MCF 10A (cell line): Measurements from ENCODE around the gene OPCML. TPM values are rescaled to one million over a fixed set of nuclear protein-coding genes. Genes with fewer than 3 reads are reported as not detected.

Experiments
- BruUV-seq: library from RNA; stranded (reverse); fragments of 400-500 nt; replicated peaks from 2 replicates; lab custom pipeline; 2021; lab: Mats Ljungman, UMichigan
- CTCF ChIA-PET: fragments of 300-600 bp; sonication (Branson Sonifier 250); formaldehyde crosslinking; extraction: SDS; loops from one replicate; lab custom pipeline; 2021; ENCODE audit warnings: antibody characterized with exemption, inconsistent platforms; lab: Yijun Ruan, JAX
- POLR2A ChIA-PET: fragments of 300-600, 350-650 bp; sonication (Branson Sonifier 250); formaldehyde crosslinking; extraction: SDS; loops from one replicate; lab custom pipeline; 2020; ENCODE audit warnings: antibody characterized with exemption, inconsistent platforms; lab: Yijun Ruan, JAX
- DNase-seq: peaks from one replicate; pipeline ENCODE4 v3.0.0-alpha.2; 2018; ENCODE audit not compliant: unreplicated experiment
- H3K27ac Mint-ChIP-seq: one replicate; pipeline ENCODE4 v1.8.0; 2022; ENCODE audit warnings: mild to moderate bottlenecking, low read depth, mixed read lengths; ENCODE audit not compliant: unreplicated experiment
- H3K27me3 Mint-ChIP-seq: one replicate; pipeline ENCODE4 v1.8.0; 2022; ENCODE audit warnings: mixed read lengths; ENCODE audit not compliant: insufficient read depth, unreplicated experiment
- H3K36me3 Mint-ChIP-seq: one replicate; pipeline ENCODE4 v1.8.0; 2022; ENCODE audit warnings: mild to moderate bottlenecking, moderate library complexity, mixed read lengths; ENCODE audit not compliant: insufficient read depth, unreplicated experiment
- H3K4me1 Mint-ChIP-seq: one replicate; pipeline ENCODE4 v1.8.0; 2022; ENCODE audit warnings: mixed read lengths; ENCODE audit not compliant: insufficient read depth, unreplicated experiment
- H3K4me3 Mint-ChIP-seq: one replicate; pipeline ENCODE4 v1.8.0; 2022; ENCODE audit warnings: mild to moderate bottlenecking, moderate library complexity, mixed read lengths; ENCODE audit not compliant: unreplicated experiment
- H3K9me3 Mint-ChIP-seq: one replicate; pipeline ENCODE4 v1.8.0; 2022; ENCODE audit warnings: mixed read lengths; ENCODE audit not compliant: unreplicated experiment
- intact Hi-C: fragments of 100-400 bp; cut with micrococcal nuclease; formaldehyde crosslinking; loops from 2 replicates; pipeline ENCODE4 v1.14.1; 2022
- total RNA-seq: library from RNA; stranded (reverse); gene quantifications from 2 replicates; pipeline ENCODE4 v1.2.3, GENCODE V29; 2022
- TF ChIP-seq, protein P1 (sequence below): fragments of 200-600 bp; IDR thresholded peaks from one replicate; pipeline ENCODE4 v1.8.0; 2022; ENCODE audit warnings: antibody characterized with exemption, mild to moderate bottlenecking; ENCODE audit not compliant: unreplicated experiment

OPCML gene
- total RNA-seq, 1 experiment from 2014 or later: not detected

DNA sequence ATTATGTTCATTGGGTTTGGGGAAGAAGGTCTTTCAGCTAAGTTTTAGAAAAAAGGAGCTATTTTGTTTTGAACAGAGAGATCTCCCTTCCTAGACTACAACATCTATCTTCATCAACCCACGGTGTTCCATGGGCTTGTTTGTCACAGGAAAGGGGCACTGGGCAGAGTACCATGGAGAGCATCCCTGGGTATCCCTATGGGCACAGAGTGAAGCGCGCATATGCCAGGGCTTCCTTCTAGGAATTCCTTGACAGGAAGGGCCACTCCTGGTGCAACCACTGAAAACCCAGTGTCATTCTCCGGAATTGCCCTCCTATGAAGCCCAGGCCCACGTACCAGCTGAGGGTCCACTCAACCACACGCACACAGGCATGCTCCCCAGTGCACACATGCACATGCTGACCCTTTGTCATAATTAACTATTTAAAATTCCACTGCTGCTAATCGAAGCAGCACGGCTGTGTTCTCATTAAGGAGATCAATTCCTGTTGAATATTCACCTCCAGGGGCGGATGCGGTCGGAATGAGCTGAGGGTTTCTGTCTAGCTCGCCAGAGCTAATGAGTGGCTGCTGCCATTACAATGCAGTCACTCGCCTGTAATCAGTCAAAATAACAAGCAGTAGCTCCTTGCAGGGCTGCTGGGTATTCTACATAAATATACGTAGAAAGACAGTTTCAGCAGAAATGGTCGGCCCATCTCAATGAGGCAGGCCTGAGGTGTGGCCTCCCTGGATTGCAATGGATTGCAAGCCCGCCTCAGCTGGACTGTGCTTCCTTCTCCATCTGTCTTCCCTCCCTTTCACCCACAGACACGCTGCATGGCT lies 512.5 kb downstream of the OPCML start:
- H3K27ac Mint-ChIP-seq: no peak overlapping the region
- H3K27me3 Mint-ChIP-seq: no peaks in the 10 kb centered on the region
- no peak for DNase-seq
- intact Hi-C loops: no loop called here
- TF ChIP-seq, protein P1, sequence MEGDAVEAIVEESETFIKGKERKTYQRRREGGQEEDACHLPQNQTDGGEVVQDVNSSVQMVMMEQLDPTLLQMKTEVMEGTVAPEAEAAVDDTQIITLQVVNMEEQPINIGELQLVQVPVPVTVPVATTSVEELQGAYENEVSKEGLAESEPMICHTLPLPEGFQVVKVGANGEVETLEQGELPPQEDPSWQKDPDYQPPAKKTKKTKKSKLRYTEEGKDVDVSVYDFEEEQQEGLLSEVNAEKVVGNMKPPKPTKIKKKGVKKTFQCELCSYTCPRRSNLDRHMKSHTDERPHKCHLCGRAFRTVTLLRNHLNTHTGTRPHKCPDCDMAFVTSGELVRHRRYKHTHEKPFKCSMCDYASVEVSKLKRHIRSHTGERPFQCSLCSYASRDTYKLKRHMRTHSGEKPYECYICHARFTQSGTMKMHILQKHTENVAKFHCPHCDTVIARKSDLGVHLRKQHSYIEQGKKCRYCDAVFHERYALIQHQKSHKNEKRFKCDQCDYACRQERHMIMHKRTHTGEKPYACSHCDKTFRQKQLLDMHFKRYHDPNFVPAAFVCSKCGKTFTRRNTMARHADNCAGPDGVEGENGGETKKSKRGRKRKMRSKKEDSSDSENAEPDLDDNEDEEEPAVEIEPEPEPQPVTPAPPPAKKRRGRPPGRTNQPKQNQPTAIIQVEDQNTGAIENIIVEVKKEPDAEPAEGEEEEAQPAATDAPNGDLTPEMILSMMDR: no peak
- no peaks in the 10 kb centered on the region for H3K4me1 Mint-ChIP-seq
- POLR2A ChIA-PET: no interaction called here
- CTCF ChIA-PET: no interaction called here
- peaks cover 53% of the 10 kb centered on the region for H3K9me3 Mint-ChIP-seq
- H3K4me3 Mint-ChIP-seq: no peak overlapping the region
- BruUV-seq: no TSS peak
- H3K36me3 Mint-ChIP-seq: no peaks in the 10 kb centered on the region

DNA sequence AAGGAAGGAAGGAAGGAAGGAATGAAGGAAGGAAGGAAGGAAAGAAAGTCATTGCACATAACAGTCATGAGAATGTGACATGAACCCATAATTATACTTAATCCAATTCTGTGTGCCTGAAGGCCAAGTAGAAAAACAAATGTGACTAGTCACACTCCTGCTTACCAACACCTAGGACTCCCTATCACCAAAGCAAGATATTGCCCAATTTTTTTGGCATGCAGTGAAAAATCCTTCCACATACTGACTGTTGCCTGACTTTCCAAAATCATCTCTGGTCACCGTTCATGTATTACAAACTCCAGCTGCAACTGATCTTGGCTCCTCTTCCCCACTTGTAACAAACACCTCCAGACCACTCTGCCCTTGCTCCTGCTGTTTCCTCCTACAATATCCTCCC lies 516.8 kb downstream of the OPCML start:
- no peak for DNase-seq
- POLR2A ChIA-PET: no interaction called here
- BruUV-seq: no TSS peak
- H3K9me3 Mint-ChIP-seq: peaks cover 30% of the 10 kb centered on the region
- H3K4me3 Mint-ChIP-seq: no peak overlapping the region
- H3K36me3 Mint-ChIP-seq: no peaks in the 10 kb centered on the region
- CTCF ChIA-PET: no interaction called here
- intact Hi-C loops: no loop called here
- H3K27me3 Mint-ChIP-seq: no peaks in the 10 kb centered on the region
- no peak overlapping the region for H3K27ac Mint-ChIP-seq
- TF ChIP-seq, protein P1: no peak
- H3K4me1 Mint-ChIP-seq: no peaks in the 10 kb centered on the region

DNA sequence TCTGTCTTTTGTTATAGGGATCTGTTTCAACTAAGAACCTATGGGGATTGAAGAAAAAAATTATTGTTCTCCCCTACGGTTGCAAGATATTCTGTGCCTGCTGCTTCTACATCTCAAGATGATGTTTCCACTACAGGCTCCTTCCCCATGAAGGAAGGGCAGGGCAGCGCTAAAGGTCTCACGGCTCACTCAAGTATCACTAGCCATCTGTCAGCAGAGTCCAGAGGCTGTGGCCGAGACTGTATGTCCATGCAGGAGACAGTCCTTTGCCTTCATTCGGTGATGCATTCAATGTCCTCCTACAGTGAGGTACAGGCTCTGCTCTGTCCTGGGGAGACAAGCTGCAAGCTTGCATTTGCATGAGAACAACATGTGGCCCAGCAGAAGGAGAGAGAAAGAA lies 518.0 kb downstream of the OPCML start:
- no peaks in the 10 kb centered on the region for H3K36me3 Mint-ChIP-seq
- ChIA-PET CTCF (interaction anchor here (0.8 kb wide), 1 partner anchor 704 kb away, joined by 5 read pairs; no protein-coding TSS in a partner anchor), POLR2A (no interaction called here)
- H3K27me3 Mint-ChIP-seq: no peaks in the 10 kb centered on the region
- intact Hi-C loops: no loop called here
- no peak overlapping the region for H3K27ac Mint-ChIP-seq
- TF ChIP-seq, protein P1: no peak
- no peak for DNase-seq
- peaks cover 29% of the 10 kb centered on the region for H3K9me3 Mint-ChIP-seq
- H3K4me1 Mint-ChIP-seq: no peaks in the 10 kb centered on the region
- no TSS peak for BruUV-seq
- H3K4me3 Mint-ChIP-seq: no peak overlapping the region

DNA sequence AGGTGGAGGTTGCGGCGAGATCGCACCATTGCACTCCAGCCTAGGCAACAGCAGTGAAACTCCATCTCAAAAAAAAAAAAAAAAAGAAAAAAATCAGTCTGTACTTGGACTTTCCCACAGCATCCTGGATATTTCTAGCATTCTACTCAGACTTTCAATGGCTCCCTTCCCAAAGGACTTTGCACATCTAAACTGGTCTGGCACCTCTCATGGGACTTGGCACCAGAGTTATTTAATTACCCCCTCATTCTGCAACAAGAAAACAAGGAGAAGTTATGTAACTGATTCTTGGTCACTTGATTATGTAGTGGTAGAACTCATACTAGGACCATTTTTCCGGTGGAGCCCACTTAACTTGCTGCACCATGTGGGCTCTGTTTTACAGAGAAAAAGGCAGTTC lies 519.5 kb downstream of the OPCML start:
- Mint-ChIP-seq H3K36me3 (no peaks in the 10 kb centered on the region), H3K4me3 (no peak overlapping the region)

More for the DNA sequence above, 519.5 kb downstream of the OPCML start:
- ChIA-PET POLR2A (no interaction called here), CTCF (no interaction called here)
- BruUV-seq: no TSS peak
- no peaks in the 10 kb centered on the region for H3K4me1 Mint-ChIP-seq
- H3K27ac Mint-ChIP-seq: no peak overlapping the region
- H3K9me3 Mint-ChIP-seq: peaks cover 30% of the 10 kb centered on the region
- intact Hi-C loops: no loop called here
- no peaks in the 10 kb centered on the region for H3K27me3 Mint-ChIP-seq
- no peak for DNase-seq
- TF ChIP-seq, protein P1: no peak
